GM12878 (cell line): Measurements from ENCODE around the gene PPP4R3B. TPM values are rescaled to one million over a fixed set of nuclear protein-coding genes. Genes with fewer than 3 reads are reported as not detected.
A peak's percentile ranks its signal among the peaks of the same experiment; 100 is the strongest.

Source experiments
- BHLHE40 ChIP-seq, 2 experiments: fragments of 450-650 bp in 1 of 2; IDR thresholded peaks; 2 replicates each; pipeline ENCODE4 v1.6.1; 2011 to 2017; ENCODE audit warnings: low read depth in 2 of 2, borderline replicate concordance in 1 of 2, improper control_type of control experiment in 1 of 2, low read length in 1 of 2, mild to moderate bottlenecking in 1 of 2
- BRCA1 ChIP-seq: IDR thresholded peaks from 2 replicates; pipeline ENCODE4 v1.6.1; 2011; ENCODE audit warnings: low read depth, low read length, improper control_type of control experiment
- CREB1 ChIP-seq: IDR thresholded peaks from 2 replicates; pipeline ENCODE4 v1.6.1; 2012; ENCODE audit warnings: low read depth, mild to moderate bottlenecking, inconsistent platforms
- CREM ChIP-seq: IDR thresholded peaks from 2 replicates; pipeline ENCODE4 v1.6.1; 2014; ENCODE audit warnings: antibody characterized with exemption, low read depth
- HCFC1 ChIP-seq: fragments of 150-350 bp; IDR thresholded peaks from 2 replicates; pipeline ENCODE4 v1.6.1; 2014; ENCODE audit warnings: low read length
- KDM1A ChIP-seq: fragments of 200-600 bp; sonication (generic); IDR thresholded peaks from 2 replicates; pipeline ENCODE4 v1.6.1; 2016; ENCODE audit warnings: borderline replicate concordance
- MXI1 ChIP-seq: fragments of 150-350 bp; IDR thresholded peaks from 2 replicates; pipeline ENCODE4 v1.6.1; 2011; ENCODE audit warnings: low read depth, mild to moderate bottlenecking, inconsistent platforms, low read length, improper control_type of control experiment
- NBN ChIP-seq: fragments of 450-650 bp; IDR thresholded peaks from 2 replicates; pipeline ENCODE4 v1.6.1; 2016
- PBX3 ChIP-seq: IDR thresholded peaks from 2 replicates; pipeline ENCODE4 v1.6.1; 2011; ENCODE audit warnings: mild to moderate bottlenecking, low read depth, low read length, moderate library complexity; ENCODE audit not compliant: insufficient replicate concordance
- SKIL ChIP-seq: fragments of 450-650 bp; IDR thresholded peaks from 2 replicates; pipeline ENCODE4 v1.6.1; 2017; ENCODE audit warnings: mild to moderate bottlenecking, low read depth, inconsistent platforms; ENCODE audit not compliant: poor library complexity, severe bottlenecking
- STAT3 ChIP-seq: IDR thresholded peaks from 2 replicates; pipeline ENCODE4 v1.6.1; 2011; ENCODE audit warnings: low read depth, low read length, improper control_type of control experiment
- ZNF207 ChIP-seq: fragments of 450-650 bp; IDR thresholded peaks from 2 replicates; pipeline ENCODE4 v1.6.1; 2014; ENCODE audit warnings: antibody characterized with exemption, mild to moderate bottlenecking, borderline replicate concordance
- ZNF687 ChIP-seq: fragments of 450-650 bp; IDR thresholded peaks from 2 replicates; pipeline ENCODE4 v1.6.1; 2017; ENCODE audit warnings: mild to moderate bottlenecking, moderate library complexity
- polyA plus RNA-seq, 11 experiments: library from polyadenylated mRNA; depleted of rRNA in 4 of 11; unstranded in 6 of 11; stranded (reverse) in 5 of 11; fragments of >200 nt; fragmentation: Nextera tagmentation in 4 of 11; fragmentation: Illumina TruSeq in 1 of 11; extraction: Ambion mirVana in 4 of 11; extraction: Trizol in 1 of 11; gene quantifications; 1 replicate in 1 of 11; 2 replicates in 10 of 11; pipeline versions ENCODE4 v1.2.1 to v1.2.3, GENCODE V29; 2011 to 2016; ENCODE audit warnings: inconsistent platforms in 2 of 11, missing spikeins in 2 of 11, low read depth in 1 of 11
- total RNA-seq, 4 experiments: library from RNA; depleted of rRNA in 3 of 4; stranded (reverse); fragments of >200 nt in 3 of 4; fragmentation: Illumina TruSeq in 1 of 4; extraction: Trizol in 1 of 4; gene quantifications; 2 replicates each; pipeline versions ENCODE4 v1.2.1 to v1.2.3, GENCODE V29; 2013 to 2021
- TF ChIP-seq, protein P1 (sequence below): fragments of 450-650 bp; IDR thresholded peaks from 2 replicates; pipeline ENCODE4 v1.6.1; 2016; ENCODE audit warnings: mild to moderate bottlenecking, moderate library complexity, borderline replicate concordance
- TF ChIP-seq, protein P2 (sequence below): fragments of 450-650 bp; conservative IDR thresholded peaks from 2 replicates; pipeline ENCODE4 v1.6.1; 2017; ENCODE audit warnings: mild to moderate bottlenecking, moderate library complexity

Gene PPP4R3B
- total and polyA plus RNA-seq, 10 of the 15 experiments (the other 5 are each of a cell fraction or from before 2014, with no cell fraction given): 10.9 to 70.1 (median 49.2) TPM

- TF ChIP-seq, protein P1, sequence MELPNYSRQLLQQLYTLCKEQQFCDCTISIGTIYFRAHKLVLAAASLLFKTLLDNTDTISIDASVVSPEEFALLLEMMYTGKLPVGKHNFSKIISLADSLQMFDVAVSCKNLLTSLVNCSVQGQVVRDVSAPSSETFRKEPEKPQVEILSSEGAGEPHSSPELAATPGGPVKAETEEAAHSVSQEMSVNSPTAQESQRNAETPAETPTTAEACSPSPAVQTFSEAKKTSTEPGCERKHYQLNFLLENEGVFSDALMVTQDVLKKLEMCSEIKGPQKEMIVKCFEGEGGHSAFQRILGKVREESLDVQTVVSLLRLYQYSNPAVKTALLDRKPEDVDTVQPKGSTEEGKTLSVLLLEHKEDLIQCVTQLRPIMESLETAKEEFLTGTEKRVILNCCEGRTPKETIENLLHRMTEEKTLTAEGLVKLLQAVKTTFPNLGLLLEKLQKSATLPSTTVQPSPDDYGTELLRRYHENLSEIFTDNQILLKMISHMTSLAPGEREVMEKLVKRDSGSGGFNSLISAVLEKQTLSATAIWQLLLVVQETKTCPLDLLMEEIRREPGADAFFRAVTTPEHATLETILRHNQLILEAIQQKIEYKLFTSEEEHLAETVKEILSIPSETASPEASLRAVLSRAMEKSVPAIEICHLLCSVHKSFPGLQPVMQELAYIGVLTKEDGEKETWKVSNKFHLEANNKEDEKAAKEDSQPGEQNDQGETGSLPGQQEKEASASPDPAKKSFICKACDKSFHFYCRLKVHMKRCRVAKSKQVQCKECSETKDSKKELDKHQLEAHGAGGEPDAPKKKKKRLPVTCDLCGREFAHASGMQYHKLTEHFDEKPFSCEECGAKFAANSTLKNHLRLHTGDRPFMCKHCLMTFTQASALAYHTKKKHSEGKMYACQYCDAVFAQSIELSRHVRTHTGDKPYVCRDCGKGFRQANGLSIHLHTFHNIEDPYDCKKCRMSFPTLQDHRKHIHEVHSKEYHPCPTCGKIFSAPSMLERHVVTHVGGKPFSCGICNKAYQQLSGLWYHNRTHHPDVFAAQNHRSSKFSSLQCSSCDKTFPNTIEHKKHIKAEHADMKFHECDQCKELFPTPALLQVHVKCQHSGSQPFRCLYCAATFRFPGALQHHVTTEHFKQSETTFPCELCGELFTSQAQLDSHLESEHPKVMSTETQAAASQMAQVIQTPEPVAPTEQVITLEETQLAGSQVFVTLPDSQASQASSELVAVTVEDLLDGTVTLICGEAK: no peak
- no peak for TF ChIP-seq KDM1A
- TF ChIP-seq, protein P2, sequence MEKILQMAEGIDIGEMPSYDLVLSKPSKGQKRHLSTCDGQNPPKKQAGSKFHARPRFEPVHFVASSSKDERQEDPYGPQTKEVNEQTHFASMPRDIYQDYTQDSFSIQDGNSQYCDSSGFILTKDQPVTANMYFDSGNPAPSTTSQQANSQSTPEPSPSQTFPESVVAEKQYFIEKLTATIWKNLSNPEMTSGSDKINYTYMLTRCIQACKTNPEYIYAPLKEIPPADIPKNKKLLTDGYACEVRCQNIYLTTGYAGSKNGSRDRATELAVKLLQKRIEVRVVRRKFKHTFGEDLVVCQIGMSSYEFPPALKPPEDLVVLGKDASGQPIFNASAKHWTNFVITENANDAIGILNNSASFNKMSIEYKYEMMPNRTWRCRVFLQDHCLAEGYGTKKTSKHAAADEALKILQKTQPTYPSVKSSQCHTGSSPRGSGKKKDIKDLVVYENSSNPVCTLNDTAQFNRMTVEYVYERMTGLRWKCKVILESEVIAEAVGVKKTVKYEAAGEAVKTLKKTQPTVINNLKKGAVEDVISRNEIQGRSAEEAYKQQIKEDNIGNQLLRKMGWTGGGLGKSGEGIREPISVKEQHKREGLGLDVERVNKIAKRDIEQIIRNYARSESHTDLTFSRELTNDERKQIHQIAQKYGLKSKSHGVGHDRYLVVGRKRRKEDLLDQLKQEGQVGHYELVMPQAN: peak; percentile 54; the same call in 1 of the 2 replicates
- no peak for TF ChIP-seq ZNF207
- no peak for TF ChIP-seq BRCA1
- peak; percentile 82 for TF ChIP-seq HCFC1
- peak; percentile 89 for TF ChIP-seq MXI1
- no peak for TF ChIP-seq SKIL
- TF ChIP-seq STAT3: no peak
- TF ChIP-seq PBX3: no peak
- peak; percentile 35; the same call in 1 of the 2 replicates for TF ChIP-seq NBN
- TF ChIP-seq BHLHE40 (IDR thresholded peaks at IDR 0.05; ENCODE audit: borderline replicate concordance in 1 of 2, low read depth in 2 of 2, low read length in 1 of 2): peak; percentile 62; a peak in 3 of 4 replicates
- no peak for TF ChIP-seq ZNF687
- TF ChIP-seq CREM: peak; percentile 51; the same call in 1 of the 2 replicates
- TF ChIP-seq CREB1: peak; percentile 80
These were observed 1.0 kb upstream of the PPP4R3B start (continued) for GRCh38 chr2:55618275-55619055.
